ENCODE results near the gene RNF223. TPM values are rescaled to one million over a fixed set of nuclear protein-coding genes. Genes with fewer than 3 reads are reported as not detected.

RNF223 gene
- total RNA-seq (under 1 TPM in 1 of 2 donors, not detected in 1; 0.14 TPM), polyA plus RNA-seq (not detected)

GRCh38 chr1:1073743-1074587 is at the start of gene RNF223:
Gene RNF223, minus strand, starts transcription at chr1:1074306. Its CDS starts 1,740 bp downstream, at chr1:1072566.
- TF ChIP-seq ZBTB33 (IDR thresholded peaks at IDR 0.05) = no peak
- no peak for TF ChIP-seq RXRA (IDR thresholded peaks at IDR 0.05)
- TF ChIP-seq HNF4A (conservative IDR thresholded peaks at IDR 0.05) = no peak
- TF ChIP-seq GABPA (IDR thresholded peaks at IDR 0.05 in 1 of 2, conservative IDR thresholded peaks at IDR 0.05 in 1 of 2) = no peak
- TF ChIP-seq SP1 (IDR thresholded peaks at IDR 0.05) = no peak
- no peak for TF ChIP-seq NR2F2 (IDR thresholded peaks at IDR 0.05)
- no peak for TF ChIP-seq RAD21 (IDR thresholded peaks at IDR 0.05)
- no peak for TF ChIP-seq REST (IDR thresholded peaks at IDR 0.05)
- TF ChIP-seq ATF3 (IDR thresholded peaks at IDR 0.05) = no peak
- TF ChIP-seq FOXA1 (IDR thresholded peaks at IDR 0.05) = no peak
- no peak for TF ChIP-seq TAF1 (conservative IDR thresholded peaks at IDR 0.05)
- no peak for TF ChIP-seq FOXA2 (IDR thresholded peaks at IDR 0.05)
- TF ChIP-seq, protein P1, sequence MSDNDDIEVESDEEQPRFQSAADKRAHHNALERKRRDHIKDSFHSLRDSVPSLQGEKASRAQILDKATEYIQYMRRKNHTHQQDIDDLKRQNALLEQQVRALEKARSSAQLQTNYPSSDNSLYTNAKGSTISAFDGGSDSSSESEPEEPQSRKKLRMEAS (IDR thresholded peaks at IDR 0.05) = no peak
- TF ChIP-seq JUND (IDR thresholded peaks at IDR 0.05) = no peak
- no peak for TF ChIP-seq CTCF (IDR thresholded peaks at IDR 0.05; ENCODE audit: low read depth, low read length, missing input control)
- no peak for TF ChIP-seq YY1 (IDR thresholded peaks at IDR 0.05)
- TF ChIP-seq HNF4G (IDR thresholded peaks at IDR 0.05) = no peak
- WGBS = 67% methylated on average over 35 of the region's 35 CpGs
- H3K36me3 ChIP-seq (ENCODE audit: control insufficient read depth in 4 of 4, insufficient read depth in 3 of 4, low read depth in 1 of 4, low read length in 3 of 4) = no peaks in the 10 kb centered on the region
- no peak for DNase-seq (ENCODE audit: low spot score)
- no peak within 1 kb of the TSS for H3K9ac ChIP-seq (ENCODE audit: low read depth in 1 of 2, low read length in 2 of 2)
- no peak within 1 kb of the TSS for H3K27ac ChIP-seq (ENCODE audit: low read depth in 1 of 2, low read length in 2 of 2)
- no peaks in the 10 kb centered on the region for H3K27me3 ChIP-seq (ENCODE audit: control insufficient read depth in 4 of 4, insufficient read depth in 4 of 4, low read length in 3 of 4)
- H3K4me1 ChIP-seq (ENCODE audit: control insufficient read depth in 4 of 4, insufficient read depth in 4 of 4, low read length in 3 of 4) = peaks cover 0 to 5% (median 2%) of the 10 kb centered on the region in 4 donors
- no peaks in the 10 kb centered on the region for H3K9me3 ChIP-seq (ENCODE audit: control insufficient read depth in 4 of 4, low read length in 3 of 4)
- H3K4me3 ChIP-seq (ENCODE audit: low read depth in 1 of 3, low read length in 3 of 3) = no peak within 1 kb of the TSS

Data from liver (tissue), 9 donors.